CD4-positive, alpha-beta T cell treated with Interleukin-6 at 100 ng/mL for 8 hours (primary cell): Measurements from ENCODE around the gene CCDC85B.
A peak's percentile ranks its signal among the peaks of the same experiment; 100 is the strongest.

Source experiments
- DNase-seq: peaks from one replicate; pipeline ENCODE4 v3.0.0-alpha.2; 2020; ENCODE audit warnings: mixed read lengths, low spot score

CCDC85B gene

GRCh38 chr11:65857853-65858680, 32.4 kb upstream of the CCDC85B start, which contains the start of gene CFL1:
Gene CFL1 (minus strand): TSS chr11:65858180. CDS start chr11:65858099, 81 bp downstream.
- DNase-seq: peak; percentile 97

GRCh38 chr11:65858681-65859087, 31.8 kb upstream of the CCDC85B start:
- peak; percentile 1 for DNase-seq

- peak; percentile 97 for DNase-seq
Measured at GRCh38 chr11:65859095-65859811, 31.2 kb upstream of the CCDC85B start.

- no peak for DNase-seq
Measured at GRCh38 chr11:65859812-65860277, 30.6 kb upstream of the CCDC85B start.

GRCh38 chr11:65860278-65861164, 30.0 kb upstream of the CCDC85B start, which contains the start of gene MUS81:
Gene MUS81 (plus strand): TSS chr11:65860433. CDS start chr11:65860754, 321 bp downstream.
- DNase-seq: peak; percentile 95

GRCh38 chr11:65861165-65861505, 29.3 kb upstream of the CCDC85B start:
- no peak for DNase-seq

- DNase-seq: no peak
Measured at GRCh38 chr11:65861533-65862183, 28.8 kb upstream of the CCDC85B start.

GRCh38 chr11:65862191-65862735, 28.2 kb upstream of the CCDC85B start:
- DNase-seq: no peak

GRCh38 chr11:65862941-65863888, 27.3 kb upstream of the CCDC85B start:
- DNase-seq: no peak

GRCh38 chr11:65863889-65864705, 26.4 kb upstream of the CCDC85B start:
- no peak for DNase-seq

- no peak for DNase-seq
Measured at GRCh38 chr11:65864706-65865471, 25.6 kb upstream of the CCDC85B start.

- no peak for DNase-seq
Measured at GRCh38 chr11:65865550-65866172, 24.8 kb upstream of the CCDC85B start.

GRCh38 chr11:65866509-65867283, 23.8 kb upstream of the CCDC85B start:
- no peak for DNase-seq

- no peak for DNase-seq
Measured at GRCh38 chr11:65867284-65868071, 23.0 kb upstream of the CCDC85B start.

GRCh38 chr11:65868076-65868667, 22.3 kb upstream of the CCDC85B start:
- no peak for DNase-seq

- no peak for DNase-seq
Measured at GRCh38 chr11:65868907-65869306, 21.6 kb upstream of the CCDC85B start.
